ENCODE measurements around the gene IER3. TPM values are rescaled to one million over a fixed set of nuclear protein-coding genes. Genes with fewer than 3 reads are reported as not detected.
A peak's percentile ranks its signal among the peaks of the same experiment; 100 is the strongest.
"Not testable (repeated sequence)": the region's sequence is repeated elsewhere in the genome, so short reads cannot be mapped to it uniquely, and the experiment has no call there.

The IER3 gene
- total RNA-seq, 1 donor from 2014 or later: 61.7 TPM

DNA sequence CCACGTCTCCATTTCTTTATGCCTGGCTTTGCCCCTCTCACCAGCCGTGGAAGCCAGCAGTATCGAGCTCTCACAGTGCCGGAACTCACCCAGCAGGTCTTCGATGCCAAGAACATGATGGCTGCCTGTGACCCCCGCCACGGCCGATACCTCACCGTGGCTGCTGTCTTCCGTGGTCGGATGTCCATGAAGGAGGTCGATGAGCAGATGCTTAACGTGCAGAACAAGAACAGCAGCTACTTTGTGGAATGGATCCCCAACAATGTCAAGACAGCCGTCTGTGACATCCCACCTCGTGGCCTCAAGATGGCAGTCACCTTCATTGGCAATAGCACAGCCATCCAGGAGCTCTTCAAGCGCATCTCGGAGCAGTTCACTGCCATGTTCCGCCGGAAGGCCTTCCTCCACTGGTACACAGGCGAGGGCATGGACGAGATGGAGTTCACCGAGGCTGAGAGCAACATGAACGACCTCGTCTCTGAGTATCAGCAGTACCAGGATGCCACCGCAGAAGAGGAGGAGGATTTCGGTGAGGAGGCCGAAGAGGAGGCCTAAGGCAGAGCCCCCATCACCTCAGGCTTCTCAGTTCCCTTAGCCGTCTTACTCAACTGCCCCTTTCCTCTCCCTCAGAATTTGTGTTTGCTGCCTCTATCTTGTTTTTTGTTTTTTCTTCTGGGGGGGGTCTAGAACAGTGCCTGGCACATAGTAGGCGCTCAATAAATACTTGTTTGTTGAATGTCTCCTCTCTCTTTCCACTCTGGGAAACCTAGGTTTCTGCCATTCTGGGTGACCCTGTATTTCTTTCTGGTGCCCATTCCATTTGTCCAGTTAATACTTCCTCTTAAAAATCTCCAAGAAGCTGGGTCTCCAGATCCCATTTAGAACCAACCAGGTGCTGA, 20.3 kb downstream of the IER3 start:
- DNase-seq (ENCODE audit: low spot score): not testable (repeated sequence)

- DNase-seq (ENCODE audit: low spot score): not testable (repeated sequence)
Observed at GRCh38 chr6:30723159-30723842, 21.0 kb downstream of the IER3 start.

- DNase-seq (ENCODE audit: low spot score): peak; percentile 88
Observed at GRCh38 chr6:30722280-30723112, 21.9 kb downstream of the IER3 start.

DNA sequence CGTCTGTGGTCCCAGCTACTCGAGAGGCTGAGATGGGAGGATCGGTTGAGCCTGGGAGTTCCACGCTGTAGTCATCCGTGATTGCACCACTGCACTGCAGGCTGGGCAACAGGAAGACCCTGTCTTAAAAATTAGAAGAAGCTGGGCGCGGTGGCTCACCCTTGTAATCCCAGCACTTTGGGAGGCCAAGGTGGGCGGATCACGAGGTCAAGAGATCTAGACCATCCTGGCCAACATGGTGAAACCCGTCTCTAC, 22.4 kb downstream of the IER3 start:
- not testable (repeated sequence) for DNase-seq (ENCODE audit: low spot score)

GRCh38 chr6:30721198-30722024, 22.9 kb downstream of the IER3 start:
- DNase-seq (ENCODE audit: low spot score): peak; percentile 93

- DNase-seq (ENCODE audit: low spot score): peak; percentile 62
Observed at GRCh38 chr6:30720738-30721197, 23.6 kb downstream of the IER3 start.

DNA sequence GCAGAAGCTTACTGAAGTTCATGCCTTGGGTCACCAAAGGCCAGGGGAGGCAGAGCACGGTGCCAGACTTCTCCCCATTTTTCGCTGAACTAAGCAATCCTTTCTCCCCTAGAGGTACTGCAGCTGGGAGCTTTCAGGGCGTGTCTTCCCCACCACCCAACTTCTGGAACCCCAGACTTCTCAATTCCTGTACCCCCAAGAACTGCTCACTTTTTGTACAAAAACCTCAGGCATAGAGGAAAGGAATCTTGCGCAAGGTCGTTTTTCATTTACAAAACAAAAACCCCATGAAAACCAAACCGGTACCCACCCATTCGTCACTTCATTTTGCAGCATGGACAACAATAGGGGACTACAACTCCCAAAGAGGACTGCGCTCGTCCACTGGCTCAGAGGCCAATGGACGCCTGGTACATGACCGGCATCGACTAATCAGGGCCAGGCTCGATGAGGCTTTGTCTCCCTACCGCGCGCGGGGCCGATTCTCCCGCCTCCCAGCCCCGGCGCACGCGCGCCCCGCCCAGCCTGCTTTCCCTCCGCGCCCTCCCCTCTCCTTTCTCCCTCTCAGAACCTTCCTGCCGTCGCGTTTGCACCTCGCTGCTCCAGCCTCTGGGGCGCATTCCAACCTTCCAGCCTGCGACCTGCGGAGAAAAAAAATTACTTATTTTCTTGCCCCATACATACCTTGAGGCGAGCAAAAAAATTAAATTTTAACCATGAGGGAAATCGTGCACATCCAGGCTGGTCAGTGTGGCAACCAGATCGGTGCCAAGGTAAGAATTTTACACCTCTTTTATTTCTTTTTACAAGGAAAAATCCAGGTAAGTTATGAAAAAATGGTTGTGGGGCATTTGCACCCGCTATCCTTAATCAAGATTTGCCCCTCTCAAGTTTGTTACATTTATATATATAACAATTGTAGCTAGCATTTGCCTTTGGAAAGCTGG, 24.3 kb downstream of the IER3 start, which contains the start of gene TUBB:
Gene TUBB (plus strand): TSS at position 562 of the 947 bp plus-strand sequence. CDS start 155 bp downstream, at position 717.
- DNase-seq (ENCODE audit: low spot score): peak; percentile 97

DNA sequence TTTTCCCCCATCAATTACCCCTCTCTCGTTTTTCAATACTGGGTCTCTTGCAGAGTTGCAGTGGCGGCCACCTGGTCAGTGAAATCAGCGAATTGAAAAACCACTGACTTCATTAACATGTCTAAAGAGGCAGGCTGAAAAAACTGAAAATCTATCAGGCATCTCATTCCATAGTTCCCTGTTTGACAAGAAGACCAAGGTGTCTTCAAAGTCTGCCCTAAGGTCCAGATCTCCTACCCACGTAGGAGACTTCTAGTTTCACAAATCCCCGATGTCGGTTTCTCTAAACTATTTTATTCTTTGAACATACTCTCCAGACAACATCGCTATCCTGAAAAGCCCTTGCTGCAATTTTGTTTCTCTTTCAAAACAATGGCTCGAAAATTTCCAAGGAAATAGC, 25.0 kb downstream of the IER3 start:
- no peak for DNase-seq (ENCODE audit: low spot score)

- not testable (repeated sequence) for DNase-seq (ENCODE audit: low spot score)
Observed at GRCh38 chr6:30717845-30718720, 26.3 kb downstream of the IER3 start.

- DNase-seq (ENCODE audit: low spot score): peak; percentile 100
Observed at GRCh38 chr6:30717129-30717844, 27.1 kb downstream of the IER3 start, which contains the start of gene MDC1. TSS of gene MDC1 (minus strand) at chr6:30717281. CDS start at chr6:30715175, 2,106 bp downstream.

GRCh38 chr6:30716879-30717128, 27.5 kb downstream of the IER3 start:
- no peak for DNase-seq (ENCODE audit: low spot score)

GRCh38 chr6:30714263-30714662, 30.1 kb downstream of the IER3 start:
- DNase-seq (ENCODE audit: low spot score): no peak

DNA sequence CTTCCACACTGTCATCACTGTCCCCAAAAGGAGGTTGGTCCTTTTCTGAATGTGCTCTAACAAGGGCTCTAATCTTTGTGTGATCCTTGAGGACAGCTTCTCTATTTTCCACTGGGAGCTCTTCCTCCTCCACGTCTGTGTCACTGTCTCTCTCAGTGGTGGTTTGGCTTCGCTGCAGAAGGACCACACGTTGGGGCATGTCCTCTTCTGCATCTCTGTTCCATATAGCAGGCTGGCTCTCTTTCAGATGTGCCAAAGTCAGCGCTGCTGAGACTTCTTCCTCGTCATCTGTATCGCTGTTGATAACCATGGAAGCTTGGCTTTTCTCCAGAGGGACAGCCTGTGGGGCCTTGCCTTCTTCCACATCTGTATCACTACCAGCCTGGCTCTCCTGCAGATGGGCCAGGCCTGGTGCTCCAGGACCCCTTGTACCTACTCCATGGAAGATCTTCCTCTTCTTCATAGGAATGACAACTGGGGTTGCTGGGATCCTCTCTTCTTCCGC, 31.9 kb downstream of the IER3 start:
- DNase-seq (ENCODE audit: low spot score): no peak

GRCh38 chr6:30711758-30712380, 32.5 kb downstream of the IER3 start:
- no peak for DNase-seq (ENCODE audit: low spot score)

GRCh38 chr6:30709101-30709868, 35.1 kb downstream of the IER3 start:
- no peak for DNase-seq (ENCODE audit: low spot score)

- peak; percentile 58 for DNase-seq (ENCODE audit: low spot score)
Observed at GRCh38 chr6:30707281-30707850, 37.0 kb downstream of the IER3 start.

GRCh38 chr6:30705620-30706019, 38.7 kb downstream of the IER3 start:
- no peak for DNase-seq (ENCODE audit: low spot score)

All from mucosa of gallbladder (tissue), 1 donor.